Mesendoderm (in vitro differentiated cells): ENCODE data around the gene TMEM186.

Experiments used
- DNase-seq: peaks from one replicate; pipeline ENCODE4 v3.0.0; 2013
- H2AK5ac ChIP-seq: 2 replicates; pipeline ENCODE4 v1.6.1; 2013; ENCODE audit warnings: low read length, inconsistent platforms
- H2BK120ac ChIP-seq: 2 replicates; pipeline ENCODE4 v1.6.1; 2013; ENCODE audit warnings: low read depth, mild to moderate bottlenecking, low read length, moderate library complexity, mixed read lengths
- H2BK15ac ChIP-seq: replicated peaks from 2 replicates; pipeline ENCODE4 v1.6.1; 2013; ENCODE audit warnings: low read depth, mild to moderate bottlenecking, moderate library complexity
- H2BK5ac ChIP-seq: 2 replicates; pipeline ENCODE4 v1.6.1; 2013; ENCODE audit warnings: low read length, inconsistent platforms
- H3K18ac ChIP-seq: 2 replicates; pipeline ENCODE4 v1.6.1; 2013; ENCODE audit warnings: mild to moderate bottlenecking, low read length, mixed read lengths
- H3K23ac ChIP-seq: one replicate; pipeline ENCODE4 v1.6.1; 2013; ENCODE audit warnings: low read length
- H3K27ac ChIP-seq: 2 replicates; pipeline ENCODE4 v1.5.1; 2013; ENCODE audit warnings: low read depth, mild to moderate bottlenecking, inconsistent platforms, low read length, moderate library complexity
- H3K27me3 ChIP-seq: 2 replicates; pipeline ENCODE4 v1.6.1; 2013; ENCODE audit warnings: low read length, control low read depth, mild to moderate bottlenecking, inconsistent platforms; ENCODE audit not compliant: insufficient read depth, poor library complexity
- H3K36me3 ChIP-seq: 2 replicates; pipeline ENCODE4 v1.6.1; 2013; ENCODE audit warnings: low read length, inconsistent platforms; ENCODE audit not compliant: control insufficient read depth, insufficient read depth
- H3K4ac ChIP-seq: one replicate; pipeline ENCODE4 v1.6.1; 2013; ENCODE audit warnings: low read depth, mild to moderate bottlenecking, low read length, moderate library complexity
- H3K4me1 ChIP-seq: 2 replicates; pipeline ENCODE4 v1.6.1; 2013; ENCODE audit warnings: low read depth, low read length, inconsistent platforms; ENCODE audit not compliant: control insufficient read depth
- H3K4me2 ChIP-seq: 2 replicates; pipeline ENCODE4 v1.6.1; 2013; ENCODE audit warnings: low read length
- H3K4me3 ChIP-seq: 2 replicates; pipeline ENCODE4 v1.5.1; 2013; ENCODE audit warnings: mild to moderate bottlenecking, low read length
- H3K56ac ChIP-seq: one replicate; pipeline ENCODE4 v1.6.1; 2013; ENCODE audit warnings: low read length
- H3K79me1 ChIP-seq: 2 replicates; pipeline ENCODE4 v1.6.1; 2013; ENCODE audit warnings: low read length, inconsistent platforms
- H3K79me2 ChIP-seq: 2 replicates; pipeline ENCODE4 v1.6.1; 2013; ENCODE audit warnings: mild to moderate bottlenecking, low read length; ENCODE audit not compliant: control insufficient read depth, insufficient read depth
- H3K9ac ChIP-seq: 2 replicates; pipeline ENCODE4 v1.6.1; 2013; ENCODE audit warnings: low read length, inconsistent platforms
- H4K5ac ChIP-seq: one replicate; pipeline ENCODE4 v1.6.1; 2013; ENCODE audit warnings: low read length
- H4K8ac ChIP-seq: one replicate; pipeline ENCODE4 v1.6.1; 2013; ENCODE audit warnings: low read depth, mild to moderate bottlenecking, control low read depth, low read length, moderate library complexity
- WGBS: extraction: QIAGEN DNeasy Blood & Tissue Kit; methylation state at CpG from one replicate; pipeline ENCODE4 v1.1.7; 2013; ENCODE audit warnings: low lambda C conversion rate, missing lambda C conversion rate; ENCODE audit not compliant: insufficient coverage; ENCODE audit errors: extremely low coverage; 5-methylcytosine and 5-hydroxymethylcytosine counted together

The TMEM186 gene

GRCh38 chr16:8760021-8760420, 37.4 kb downstream of the TMEM186 start:
- no peak overlapping the region for H3K4me3 ChIP-seq
- no peak overlapping the region for H3K18ac ChIP-seq
- WGBS, result no CpG with 5 or more reads among the region's 10 CpGs
- no peak overlapping the region for H2BK5ac ChIP-seq
- H4K8ac ChIP-seq, result no peak overlapping the region
- no peaks in the 10 kb centered on the region for H3K79me2 ChIP-seq
- no peak overlapping the region for H3K27ac ChIP-seq
- H2BK120ac ChIP-seq, result no peak overlapping the region
- no peaks in the 10 kb centered on the region for H3K36me3 ChIP-seq
- no peaks in the 10 kb centered on the region for H3K79me1 ChIP-seq
- H3K27me3 ChIP-seq, result no peaks in the 10 kb centered on the region
- H2BK15ac ChIP-seq, result no peak overlapping the region
- no peak for DNase-seq
- no peak overlapping the region for H3K9ac ChIP-seq
- no peaks in the 10 kb centered on the region for H3K4me1 ChIP-seq
- no peak overlapping the region for H3K4ac ChIP-seq
- no peak overlapping the region for H2AK5ac ChIP-seq
- no peak overlapping the region for H3K23ac ChIP-seq
- no peak overlapping the region for H3K56ac ChIP-seq
- no peak overlapping the region for H4K5ac ChIP-seq
- H3K4me2 ChIP-seq, result no peak overlapping the region

GRCh38 chr16:8758022-8758421, 39.4 kb downstream of the TMEM186 start:
- no peak overlapping the region for H3K4me2 ChIP-seq
- no peak overlapping the region for H3K56ac ChIP-seq
- no peak overlapping the region for H2AK5ac ChIP-seq
- H2BK5ac ChIP-seq, result no peak overlapping the region
- H2BK15ac ChIP-seq, result no peak overlapping the region
- WGBS, result no CpG with 5 or more reads among the region's 6 CpGs
- no peaks in the 10 kb centered on the region for H3K79me1 ChIP-seq
- H3K23ac ChIP-seq, result no peak overlapping the region
- no peaks in the 10 kb centered on the region for H3K79me2 ChIP-seq
- no peaks in the 10 kb centered on the region for H3K36me3 ChIP-seq
- H3K9ac ChIP-seq, result no peak overlapping the region
- no peak for DNase-seq
- no peak overlapping the region for H4K5ac ChIP-seq
- H3K4ac ChIP-seq, result no peak overlapping the region
- H4K8ac ChIP-seq, result no peak overlapping the region
- H3K27me3 ChIP-seq, result no peaks in the 10 kb centered on the region
- no peak overlapping the region for H2BK120ac ChIP-seq
- no peak overlapping the region for H3K4me3 ChIP-seq
- no peak overlapping the region for H3K27ac ChIP-seq
- no peaks in the 10 kb centered on the region for H3K4me1 ChIP-seq
- H3K18ac ChIP-seq, result no peak overlapping the region

GRCh38 chr16:8756755-8757154, 40.7 kb downstream of the TMEM186 start:
- Histone ChIP-seq H3K9ac (no peak overlapping the region), H2AK5ac (no peak overlapping the region), H3K4ac (no peak overlapping the region), H3K36me3 (no peaks in the 10 kb centered on the region), H3K18ac (no peak overlapping the region), H3K79me2 (no peaks in the 10 kb centered on the region), H4K5ac (no peak overlapping the region), H2BK120ac (no peak overlapping the region), H3K23ac (no peak overlapping the region), H4K8ac (no peak overlapping the region), H3K4me2 (no peak overlapping the region), H3K27me3 (no peaks in the 10 kb centered on the region), H2BK15ac (no peak overlapping the region), H3K79me1 (no peaks in the 10 kb centered on the region), H3K56ac (no peak overlapping the region), H3K4me3 (no peak overlapping the region), H3K27ac (no peak overlapping the region), H3K4me1 (peaks cover 2% of the 10 kb centered on the region), H2BK5ac (no peak overlapping the region)
- DNase-seq, result no peak
- no CpG with 5 or more reads among the region's 5 CpGs for WGBS

DNA sequence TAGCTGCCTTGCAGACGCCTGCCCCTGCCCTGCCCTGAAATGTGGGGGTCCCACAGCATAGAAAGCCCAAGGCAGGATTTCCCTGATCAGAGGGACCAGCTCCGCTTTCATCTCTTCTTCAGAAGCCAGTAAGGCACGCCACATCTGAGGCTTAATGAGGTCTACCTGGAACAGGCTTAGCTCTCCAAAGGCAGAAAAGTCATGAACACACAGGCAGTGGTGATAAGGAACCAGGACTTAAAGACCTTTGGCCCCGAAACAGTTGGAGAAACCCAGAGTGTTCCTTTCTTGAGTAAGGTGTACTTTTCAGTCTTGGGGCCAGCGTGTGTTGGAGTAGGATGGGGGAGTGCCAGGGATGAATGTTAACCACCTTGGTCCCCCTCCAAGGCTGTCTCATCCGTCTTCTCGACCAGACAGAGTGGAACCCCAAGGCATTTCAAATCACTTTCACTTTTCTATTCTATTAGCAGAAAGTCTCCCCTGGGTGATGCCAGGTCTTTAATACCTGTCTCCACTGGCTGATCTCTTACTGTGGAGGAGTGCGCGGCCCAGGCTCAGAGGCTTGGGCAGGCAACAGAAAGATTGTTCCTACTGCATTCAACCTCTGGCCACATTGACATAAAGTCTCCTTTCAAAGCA, 43.9 kb downstream of the TMEM186 start:
- no CpG with 5 or more reads among the region's 9 CpGs for WGBS
- Histone ChIP-seq H3K27me3 (no peaks in the 10 kb centered on the region), H2BK15ac (no peak overlapping the region), H3K56ac (no peak overlapping the region), H3K27ac (no peak overlapping the region), H3K23ac (no peak overlapping the region), H3K79me2 (no peaks in the 10 kb centered on the region), H3K4me3 (no peak overlapping the region), H4K8ac (no peak overlapping the region), H3K4ac (no peak overlapping the region), H2BK5ac (no peak overlapping the region), H3K4me1 (peaks cover 6% of the 10 kb centered on the region), H4K5ac (no peak overlapping the region), H3K4me2 (no peak overlapping the region), H3K18ac (no peak overlapping the region), H3K79me1 (no peaks in the 10 kb centered on the region), H3K9ac (no peak overlapping the region), H3K36me3 (no peaks in the 10 kb centered on the region), H2AK5ac (no peak overlapping the region), H2BK120ac (no peak overlapping the region)
- DNase-seq, result no peak

DNA sequence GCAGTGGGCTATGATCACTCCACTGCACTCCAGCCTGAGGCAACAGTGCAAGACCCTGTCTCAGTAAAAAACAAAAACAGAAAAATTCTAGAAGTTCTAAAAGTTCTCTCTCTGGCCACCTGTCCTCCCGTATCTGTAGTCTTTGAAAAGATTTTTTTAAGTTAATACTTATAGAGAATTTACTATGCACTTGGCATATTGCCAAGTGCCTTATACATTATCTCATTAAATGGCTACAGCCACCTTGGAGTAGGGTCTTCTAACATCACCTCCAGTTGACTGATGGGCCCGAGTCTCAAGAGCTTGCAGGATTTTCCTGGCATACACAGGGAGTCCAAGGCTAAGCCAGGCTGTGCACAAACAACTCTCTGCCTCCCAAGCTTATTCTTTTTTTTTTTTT, 44.7 kb downstream of the TMEM186 start:
- H4K5ac ChIP-seq, result no peak overlapping the region
- H2BK15ac ChIP-seq, result no peak overlapping the region
- no peaks in the 10 kb centered on the region for H3K79me2 ChIP-seq
- no peak overlapping the region for H3K4ac ChIP-seq
- H3K27me3 ChIP-seq, result no peaks in the 10 kb centered on the region
- no peak for DNase-seq
- no peaks in the 10 kb centered on the region for H3K79me1 ChIP-seq
- H3K18ac ChIP-seq, result no peak overlapping the region
- no peak overlapping the region for H4K8ac ChIP-seq
- H3K27ac ChIP-seq, result no peak overlapping the region
- H3K4me2 ChIP-seq, result no peak overlapping the region
- H2BK120ac ChIP-seq, result no peak overlapping the region
- peaks cover 6% of the 10 kb centered on the region for H3K4me1 ChIP-seq
- no peak overlapping the region for H3K23ac ChIP-seq
- no peak overlapping the region for H2AK5ac ChIP-seq
- H2BK5ac ChIP-seq, result no peak overlapping the region
- no peak overlapping the region for H3K4me3 ChIP-seq
- H3K9ac ChIP-seq, result no peak overlapping the region
- no peak overlapping the region for H3K56ac ChIP-seq
- WGBS, result no CpG with 5 or more reads among the region's 2 CpGs
- no peaks in the 10 kb centered on the region for H3K36me3 ChIP-seq
